GM19324 (cell line): ENCODE results near the gene PTPRN2.
"Not testable (repeated sequence)": the region's sequence is repeated elsewhere in the genome, so short reads cannot be mapped to it uniquely, and the experiment has no call there.

Experiments
- ATAC-seq: cut with Tn5 transposase; IDR thresholded peaks from one replicate; pipeline ENCODE4 v1.9.1; 2021; ENCODE audit warnings: mild to moderate bottlenecking, moderate library complexity; ENCODE audit not compliant: unreplicated experiment, low FRiP score

The PTPRN2 gene

GRCh38 chr7:157497744-157498651 lies 1089.6 kb downstream of the PTPRN2 start:
- ATAC-seq, result no peak

GRCh38 chr7:157497367-157497743 lies 1090.3 kb downstream of the PTPRN2 start:
- ATAC-seq, result no peak

DNA sequence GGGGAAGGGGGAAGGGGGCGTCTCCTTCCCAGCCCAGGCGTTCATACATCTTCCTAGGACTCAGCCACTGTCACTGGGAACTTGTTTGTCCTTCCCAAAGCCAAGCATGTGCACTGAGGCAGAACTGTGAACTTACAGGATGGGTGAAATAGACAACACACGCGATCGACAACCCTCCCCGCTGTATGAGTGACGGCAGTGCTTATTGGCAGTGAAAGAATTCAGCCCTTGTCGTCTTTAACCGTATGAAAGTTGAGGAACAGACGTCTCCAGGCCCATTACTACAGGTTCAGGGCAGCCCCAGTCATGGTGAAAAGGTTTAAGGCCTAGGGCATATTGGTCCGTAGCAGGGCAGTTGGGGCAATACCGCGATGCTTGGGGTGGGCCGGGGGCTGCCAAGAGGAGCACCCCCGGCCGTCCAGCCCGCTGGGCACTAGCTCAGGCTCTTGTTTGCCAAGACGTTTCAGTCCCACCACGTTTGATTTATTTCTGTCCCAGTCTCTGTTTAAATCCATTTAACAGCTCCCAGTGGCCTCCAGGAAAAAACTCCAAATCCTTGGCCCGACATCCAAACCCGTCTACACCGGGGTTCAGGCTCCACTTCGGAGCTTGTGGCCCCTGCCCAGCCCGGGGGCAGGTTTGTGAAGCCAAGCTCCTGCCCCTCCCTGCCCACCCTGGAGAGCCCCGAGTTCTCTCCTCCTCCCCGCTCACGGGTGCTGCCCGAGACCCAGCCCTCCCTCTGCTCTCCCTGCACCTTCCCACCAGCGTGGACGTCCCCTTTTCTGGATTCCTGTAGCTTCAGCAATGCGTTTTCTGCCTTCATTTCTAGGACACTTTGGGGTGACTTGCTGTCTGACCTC lies 1091.0 kb downstream of the PTPRN2 start:
- ATAC-seq, result no peak

- no peak for ATAC-seq
These were observed 1092.0 kb downstream of the PTPRN2 start for GRCh38 chr7:157495594-157495993.

DNA sequence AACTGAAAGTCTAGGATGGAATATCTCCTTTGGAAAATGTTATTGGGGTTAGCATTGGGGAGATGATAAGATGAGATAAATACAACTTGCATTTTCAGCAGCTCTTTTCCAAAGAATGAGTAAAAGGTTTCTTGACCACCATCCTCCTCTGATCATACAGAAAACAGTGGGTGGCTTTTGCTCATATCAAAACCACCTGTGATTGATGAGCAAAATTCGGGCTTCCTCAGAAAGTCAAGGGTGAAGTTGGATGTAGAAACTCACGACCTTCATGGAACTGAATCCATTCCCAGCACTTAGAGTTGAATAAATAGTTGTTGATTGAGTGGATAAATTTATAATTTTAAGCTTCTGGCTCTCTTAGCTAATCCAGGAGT lies 1092.5 kb downstream of the PTPRN2 start:
- ATAC-seq, result no peak

- ATAC-seq, result no peak
These were observed 1093.0 kb downstream of the PTPRN2 start for GRCh38 chr7:157494506-157495176.

GRCh38 chr7:157493776-157494175 lies 1093.8 kb downstream of the PTPRN2 start:
- ATAC-seq, result no peak

GRCh38 chr7:157493017-157493416 lies 1094.6 kb downstream of the PTPRN2 start:
- ATAC-seq, result no peak

GRCh38 chr7:157490465-157490912 lies 1097.1 kb downstream of the PTPRN2 start:
- no peak for ATAC-seq

GRCh38 chr7:157489870-157490269 lies 1097.8 kb downstream of the PTPRN2 start:
- ATAC-seq, result not testable (repeated sequence)
